GM23338 (cell line): ENCODE results near the gene FIGN. TPM values are rescaled to one million over a fixed set of nuclear protein-coding genes. Genes with fewer than 3 reads are reported as not detected.

Source experiments
- ATAC-seq: fragments of 200-7000 bp; cut with Tn5 transposase; 3 replicates; pipeline ENCODE4 v1.9.1; 2020
- DNase-seq: peaks from one replicate; pipeline ENCODE4 v3.0.0-alpha.2; 2015; ENCODE audit warnings: low spot score
- H2AFZ ChIP-seq: fragments of 200-600 bp; sonication (generic); 2 replicates; pipeline ENCODE4 v1.8.0; 2016; ENCODE audit warnings: antibody characterized with exemption, mild to moderate bottlenecking, moderate library complexity
- H3F3A ChIP-seq: fragments of 200-600 bp; sonication (generic); replicated peaks from 2 replicates; pipeline ENCODE4 v1.8.0; 2017; ENCODE audit warnings: antibody characterized with exemption, mixed run types, low read depth
- H3K27ac ChIP-seq: fragments of 200-600 bp; sonication (generic); 2 replicates; pipeline ENCODE4 v1.6.1; 2016; ENCODE audit warnings: low read depth
- H3K27me3 ChIP-seq: fragments of 200-600 bp; sonication (generic); 2 replicates; pipeline ENCODE4 v1.8.0; 2016; ENCODE audit warnings: mild to moderate bottlenecking, mixed run types, moderate library complexity; ENCODE audit not compliant: insufficient read depth
- H3K36me3 ChIP-seq: fragments of 200-600 bp; sonication (generic); 2 replicates; pipeline ENCODE4 v1.8.0; 2016; ENCODE audit warnings: mild to moderate bottlenecking; ENCODE audit not compliant: insufficient read depth
- H3K4me1 ChIP-seq: fragments of 200-600 bp; sonication (generic); 2 replicates; pipeline ENCODE4 v1.8.0; 2016; ENCODE audit warnings: mild to moderate bottlenecking, moderate library complexity; ENCODE audit not compliant: insufficient read depth
- H3K4me2 ChIP-seq: fragments of 200-600 bp; sonication (generic); 2 replicates; pipeline ENCODE4 v1.7.1; 2017; ENCODE audit warnings: mixed run types
- H3K4me3 ChIP-seq: fragments of 200-600 bp; sonication (generic); 2 replicates; pipeline ENCODE4 v1.6.1; 2016; ENCODE audit warnings: mixed run types
- H3K79me2 ChIP-seq: fragments of 200-600 bp; sonication (generic); replicated peaks from 2 replicates; pipeline ENCODE4 v1.8.0; 2017; ENCODE audit warnings: mild to moderate bottlenecking; ENCODE audit not compliant: insufficient read depth
- H3K9me2 ChIP-seq: fragments of 200-600 bp; sonication (generic); 2 replicates; pipeline ENCODE4 v1.8.0; 2017; ENCODE audit not compliant: insufficient read depth
- H4K20me1 ChIP-seq: fragments of 200-600 bp; sonication (generic); replicated peaks from 2 replicates; pipeline ENCODE4 v1.8.0; 2017; ENCODE audit warnings: mild to moderate bottlenecking; ENCODE audit not compliant: insufficient read depth
- H3K27ac Mint-ChIP-seq: 2 replicates; pipeline ENCODE4 v1.8.0; 2020; ENCODE audit warnings: inconsistent platforms, mild to moderate bottlenecking, moderate library complexity, mixed read lengths
- H3K27me3 Mint-ChIP-seq: 3 replicates; pipeline ENCODE4 v1.8.0; 2022; ENCODE audit warnings: low read depth, mild to moderate bottlenecking, moderate library complexity, mixed read lengths, inconsistent platforms; ENCODE audit not compliant: insufficient read depth, poor library complexity
- H3K36me3 Mint-ChIP-seq: 3 replicates; pipeline ENCODE4 v1.8.0; 2021; ENCODE audit warnings: low read depth, mild to moderate bottlenecking, inconsistent platforms, moderate library complexity, mixed read lengths
- H3K4me1 Mint-ChIP-seq: 3 replicates; pipeline ENCODE4 v1.8.0; 2020; ENCODE audit warnings: mild to moderate bottlenecking, inconsistent platforms, mixed read lengths
- H3K4me3 Mint-ChIP-seq: 3 replicates; pipeline ENCODE4 v1.8.0; 2021; ENCODE audit warnings: moderate library complexity, mild to moderate bottlenecking, inconsistent platforms, mixed read lengths
- H3K9me3 Mint-ChIP-seq: 3 replicates; pipeline ENCODE4 v1.8.0; 2020; ENCODE audit warnings: moderate library complexity, mild to moderate bottlenecking, inconsistent platforms, mixed read lengths
- CREB1 ChIP-seq: fragments of 250-450 bp; sonication (Bioruptor Pico); IDR thresholded peaks from 2 replicates; pipeline ENCODE4 v1.5.0; 2020; ENCODE audit warnings: low read depth, mild to moderate bottlenecking, moderate library complexity
- EZH2 ChIP-seq: fragments of 200-600 bp; sonication (generic); IDR thresholded peaks from one replicate; pipeline ENCODE4 v1.8.0; 2017; ENCODE audit warnings: antibody characterized with exemption, mild to moderate bottlenecking, low read depth; ENCODE audit not compliant: unreplicated experiment
- EZH2phosphoT487 ChIP-seq: fragments of 200-600 bp; sonication (generic); IDR thresholded peaks from one replicate; pipeline ENCODE4 v1.8.1; 2018; ENCODE audit warnings: antibody characterized with exemption; ENCODE audit not compliant: unreplicated experiment
- JUNB ChIP-seq: IDR thresholded peaks from one replicate; pipeline ENCODE4 v1.6.1; 2016; ENCODE audit warnings: antibody characterized with exemption; ENCODE audit not compliant: unreplicated experiment
- POLR2AphosphoS5 ChIP-seq: IDR thresholded peaks from 2 replicates; pipeline ENCODE4 v1.6.1; 2016; ENCODE audit warnings: antibody characterized with exemption, low read depth
- REST ChIP-seq: IDR thresholded peaks from one replicate; pipeline ENCODE4 v1.6.1; 2018; ENCODE audit warnings: antibody characterized with exemption; ENCODE audit not compliant: unreplicated experiment
- STAT1 ChIP-seq: IDR thresholded peaks from one replicate; pipeline ENCODE4 v1.6.1; 2016; ENCODE audit warnings: antibody characterized with exemption; ENCODE audit not compliant: unreplicated experiment
- ZNF114 ChIP-seq: fragments of 250-450 bp; sonication (Bioruptor Pico); IDR thresholded peaks from 2 replicates; pipeline ENCODE4 v1.5.0; 2020; ENCODE audit warnings: mild to moderate bottlenecking, moderate library complexity
- ZNF331 ChIP-seq: fragments of 250-450 bp; sonication (Bioruptor Pico); IDR thresholded peaks from 2 replicates; pipeline ENCODE4 v1.5.0; 2020; ENCODE audit warnings: low read depth, mild to moderate bottlenecking, moderate library complexity
- polyA plus RNA-seq: library from polyadenylated mRNA; unstranded; fragments of >200 nt; fragmentation: Nextera tagmentation; extraction: Ambion mirVana; gene quantifications from 2 replicates; pipeline ENCODE4 v1.2.1, GENCODE V29; 2016
- total RNA-seq: library from RNA; depleted of rRNA; stranded (reverse); fragments of >200 nt; shearing (Covaris generic); gene quantifications from 2 replicates; pipeline ENCODE4 v1.2.3, GENCODE V29; 2014
- TF ChIP-seq, protein P1 (sequence below): fragments of 250-450 bp; sonication (Bioruptor Pico); IDR thresholded peaks from 2 replicates; pipeline ENCODE4 v1.5.0; 2020; ENCODE audit warnings: mild to moderate bottlenecking, moderate library complexity
- TF ChIP-seq, protein P2 (sequence below): IDR thresholded peaks from 2 replicates; pipeline ENCODE4 v1.6.1; 2016; ENCODE audit warnings: antibody characterized with exemption
- TF ChIP-seq, protein P3 (sequence below), 2 experiments: fragments of 200-600 bp in 1 of 2; sonication (generic) in 1 of 2; conservative IDR thresholded peaks; 2 replicates each; pipeline versions ENCODE4 v1.5.1 to v1.6.1; 2016 to 2017; ENCODE audit warnings: antibody characterized with exemption in 2 of 2, low read depth in 2 of 2, mild to moderate bottlenecking in 2 of 2, moderate library complexity in 1 of 2

FIGN gene
- total and polyA plus RNA-seq, 2 experiments from 2014 or later = 17.2 to 23.6 TPM

DNA sequence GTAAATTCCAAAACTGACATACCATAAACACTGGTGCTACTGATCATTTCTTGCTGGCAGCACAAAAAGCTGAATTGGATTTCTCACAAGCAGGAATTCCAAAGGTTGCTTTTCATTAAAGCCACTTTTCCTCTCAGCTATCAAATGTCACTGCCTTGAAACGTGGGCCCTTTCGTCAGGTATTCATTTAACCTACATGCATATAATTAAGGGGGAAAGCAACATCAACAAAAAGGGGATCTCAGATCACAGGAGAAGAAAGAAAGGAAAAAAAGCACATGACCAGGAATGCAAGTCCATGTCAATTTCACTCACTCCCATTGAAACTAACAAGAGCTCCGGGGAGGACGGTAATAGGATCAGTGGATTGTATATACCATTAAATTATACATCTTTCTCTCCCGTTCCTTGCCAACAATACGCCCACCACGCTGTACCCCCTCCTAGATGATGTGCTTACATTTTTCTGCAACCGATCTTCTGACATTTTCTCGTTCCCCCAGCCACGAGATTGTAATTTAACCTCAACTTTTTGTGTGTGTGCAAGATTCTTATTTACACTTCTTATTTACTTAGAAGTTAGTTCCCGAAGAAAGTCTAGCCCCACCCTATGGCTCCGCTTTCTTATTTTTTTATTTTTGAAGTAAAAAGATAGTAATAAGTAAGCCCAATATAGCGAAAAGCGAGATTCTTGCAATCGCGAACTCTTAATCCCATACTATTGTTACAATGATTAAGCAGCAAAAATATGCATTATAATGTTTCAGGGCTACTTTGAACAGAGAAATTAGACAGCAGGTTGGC is 725 bp downstream of the FIGN start:
- H4K20me1 ChIP-seq = no peaks in the 10 kb centered on the region
- H3K27me3 ChIP-seq = no peaks in the 10 kb centered on the region
- no peak for ATAC-seq
- peak overlapping the region; percentile 91 for H3K4me3 Mint-ChIP-seq
- peaks cover 5% of the 10 kb centered on the region for H3K27me3 Mint-ChIP-seq
- peak overlapping the region; percentile 76 for H3K27ac Mint-ChIP-seq
- H3F3A ChIP-seq = no peaks in the 10 kb centered on the region
- peak overlapping the region; percentile 88 for H3K4me2 ChIP-seq
- no peaks in the 10 kb centered on the region for H3K36me3 ChIP-seq
- no peaks in the 10 kb centered on the region for H3K36me3 Mint-ChIP-seq
- H3K79me2 ChIP-seq = peaks cover 54% of the 10 kb centered on the region
- no peaks in the 10 kb centered on the region for H3K9me2 ChIP-seq
- no peak overlapping the region for H2AFZ ChIP-seq
- H3K4me3 ChIP-seq = peak overlapping the region; percentile 80
- peak; percentile 59 for DNase-seq
- peaks cover 47% of the 10 kb centered on the region for H3K4me1 Mint-ChIP-seq
- no peaks in the 10 kb centered on the region for H3K9me3 Mint-ChIP-seq
- H3K4me1 ChIP-seq = peaks cover 43% of the 10 kb centered on the region
- peak overlapping the region; percentile 86 for H3K27ac ChIP-seq
- TF ChIP-seq STAT1 (no peak), EZH2phosphoT487 (no peak), EZH2 (no peak), JUNB (no peak), ZNF331 (CRISPR knock-in tag) (no peak), REST (no peak), ZNF114 (CRISPR knock-in tag) (no peak), POLR2AphosphoS5 (no peak), CREB1 (no peak)
- TF ChIP-seq, protein P1, sequence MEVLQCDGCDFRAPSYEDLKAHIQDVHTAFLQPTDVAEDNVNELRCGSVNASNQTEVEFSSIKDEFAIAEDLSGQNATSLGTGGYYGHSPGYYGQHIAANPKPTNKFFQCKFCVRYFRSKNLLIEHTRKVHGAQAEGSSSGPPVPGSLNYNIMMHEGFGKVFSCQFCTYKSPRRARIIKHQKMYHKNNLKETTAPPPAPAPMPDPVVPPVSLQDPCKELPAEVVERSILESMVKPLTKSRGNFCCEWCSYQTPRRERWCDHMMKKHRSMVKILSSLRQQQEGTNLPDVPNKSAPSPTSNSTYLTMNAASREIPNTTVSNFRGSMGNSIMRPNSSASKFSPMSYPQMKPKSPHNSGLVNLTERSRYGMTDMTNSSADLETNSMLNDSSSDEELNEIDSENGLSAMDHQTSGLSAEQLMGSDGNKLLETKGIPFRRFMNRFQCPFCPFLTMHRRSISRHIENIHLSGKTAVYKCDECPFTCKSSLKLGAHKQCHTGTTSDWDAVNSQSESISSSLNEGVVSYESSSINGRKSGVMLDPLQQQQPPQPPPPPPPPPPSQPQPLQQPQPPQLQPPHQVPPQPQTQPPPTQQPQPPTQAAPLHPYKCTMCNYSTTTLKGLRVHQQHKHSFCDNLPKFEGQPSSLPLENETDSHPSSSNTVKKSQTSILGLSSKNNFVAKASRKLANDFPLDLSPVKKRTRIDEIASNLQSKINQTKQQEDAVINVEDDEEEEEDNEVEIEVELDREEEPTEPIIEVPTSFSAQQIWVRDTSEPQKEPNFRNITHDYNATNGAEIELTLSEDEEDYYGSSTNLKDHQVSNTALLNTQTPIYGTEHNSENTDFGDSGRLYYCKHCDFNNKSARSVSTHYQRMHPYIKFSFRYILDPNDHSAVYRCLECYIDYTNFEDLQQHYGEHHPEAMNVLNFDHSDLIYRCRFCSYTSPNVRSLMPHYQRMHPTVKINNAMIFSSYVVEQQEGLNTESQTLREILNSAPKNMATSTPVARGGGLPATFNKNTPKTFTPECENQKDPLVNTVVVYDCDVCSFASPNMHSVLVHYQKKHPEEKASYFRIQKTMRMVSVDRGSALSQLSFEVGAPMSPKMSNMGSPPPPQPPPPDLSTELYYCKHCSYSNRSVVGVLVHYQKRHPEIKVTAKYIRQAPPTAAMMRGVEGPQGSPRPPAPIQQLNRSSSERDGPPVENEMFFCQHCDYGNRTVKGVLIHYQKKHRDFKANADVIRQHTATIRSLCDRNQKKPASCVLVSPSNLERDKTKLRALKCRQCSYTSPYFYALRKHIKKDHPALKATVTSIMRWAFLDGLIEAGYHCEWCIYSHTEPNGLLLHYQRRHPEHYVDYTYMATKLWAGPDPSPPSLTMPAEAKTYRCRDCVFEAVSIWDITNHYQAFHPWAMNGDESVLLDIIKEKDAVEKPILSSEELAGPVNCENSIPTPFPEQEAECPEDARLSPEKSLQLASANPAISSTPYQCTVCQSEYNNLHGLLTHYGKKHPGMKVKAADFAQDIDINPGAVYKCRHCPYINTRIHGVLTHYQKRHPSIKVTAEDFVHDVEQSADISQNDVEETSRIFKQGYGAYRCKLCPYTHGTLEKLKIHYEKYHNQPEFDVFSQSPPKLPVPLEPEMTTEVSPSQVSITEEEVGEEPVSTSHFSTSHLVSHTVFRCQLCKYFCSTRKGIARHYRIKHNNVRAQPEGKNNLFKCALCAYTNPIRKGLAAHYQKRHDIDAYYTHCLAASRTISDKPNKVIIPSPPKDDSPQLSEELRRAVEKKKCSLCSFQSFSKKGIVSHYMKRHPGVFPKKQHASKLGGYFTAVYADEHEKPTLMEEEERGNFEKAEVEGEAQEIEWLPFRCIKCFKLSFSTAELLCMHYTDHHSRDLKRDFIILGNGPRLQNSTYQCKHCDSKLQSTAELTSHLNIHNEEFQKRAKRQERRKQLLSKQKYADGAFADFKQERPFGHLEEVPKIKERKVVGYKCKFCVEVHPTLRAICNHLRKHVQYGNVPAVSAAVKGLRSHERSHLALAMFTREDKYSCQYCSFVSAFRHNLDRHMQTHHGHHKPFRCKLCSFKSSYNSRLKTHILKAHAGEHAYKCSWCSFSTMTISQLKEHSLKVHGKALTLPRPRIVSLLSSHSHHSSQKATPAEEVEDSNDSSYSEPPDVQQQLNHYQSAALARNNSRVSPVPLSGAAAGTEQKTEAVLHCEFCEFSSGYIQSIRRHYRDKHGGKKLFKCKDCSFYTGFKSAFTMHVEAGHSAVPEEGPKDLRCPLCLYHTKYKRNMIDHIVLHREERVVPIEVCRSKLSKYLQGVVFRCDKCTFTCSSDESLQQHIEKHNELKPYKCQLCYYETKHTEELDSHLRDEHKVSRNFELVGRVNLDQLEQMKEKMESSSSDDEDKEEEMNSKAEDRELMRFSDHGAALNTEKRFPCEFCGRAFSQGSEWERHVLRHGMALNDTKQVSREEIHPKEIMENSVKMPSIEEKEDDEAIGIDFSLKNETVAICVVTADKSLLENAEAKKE = no peak
- TF ChIP-seq, protein P2, sequence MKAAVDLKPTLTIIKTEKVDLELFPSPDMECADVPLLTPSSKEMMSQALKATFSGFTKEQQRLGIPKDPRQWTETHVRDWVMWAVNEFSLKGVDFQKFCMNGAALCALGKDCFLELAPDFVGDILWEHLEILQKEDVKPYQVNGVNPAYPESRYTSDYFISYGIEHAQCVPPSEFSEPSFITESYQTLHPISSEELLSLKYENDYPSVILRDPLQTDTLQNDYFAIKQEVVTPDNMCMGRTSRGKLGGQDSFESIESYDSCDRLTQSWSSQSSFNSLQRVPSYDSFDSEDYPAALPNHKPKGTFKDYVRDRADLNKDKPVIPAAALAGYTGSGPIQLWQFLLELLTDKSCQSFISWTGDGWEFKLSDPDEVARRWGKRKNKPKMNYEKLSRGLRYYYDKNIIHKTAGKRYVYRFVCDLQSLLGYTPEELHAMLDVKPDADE = no peak
- TF ChIP-seq, protein P3, sequence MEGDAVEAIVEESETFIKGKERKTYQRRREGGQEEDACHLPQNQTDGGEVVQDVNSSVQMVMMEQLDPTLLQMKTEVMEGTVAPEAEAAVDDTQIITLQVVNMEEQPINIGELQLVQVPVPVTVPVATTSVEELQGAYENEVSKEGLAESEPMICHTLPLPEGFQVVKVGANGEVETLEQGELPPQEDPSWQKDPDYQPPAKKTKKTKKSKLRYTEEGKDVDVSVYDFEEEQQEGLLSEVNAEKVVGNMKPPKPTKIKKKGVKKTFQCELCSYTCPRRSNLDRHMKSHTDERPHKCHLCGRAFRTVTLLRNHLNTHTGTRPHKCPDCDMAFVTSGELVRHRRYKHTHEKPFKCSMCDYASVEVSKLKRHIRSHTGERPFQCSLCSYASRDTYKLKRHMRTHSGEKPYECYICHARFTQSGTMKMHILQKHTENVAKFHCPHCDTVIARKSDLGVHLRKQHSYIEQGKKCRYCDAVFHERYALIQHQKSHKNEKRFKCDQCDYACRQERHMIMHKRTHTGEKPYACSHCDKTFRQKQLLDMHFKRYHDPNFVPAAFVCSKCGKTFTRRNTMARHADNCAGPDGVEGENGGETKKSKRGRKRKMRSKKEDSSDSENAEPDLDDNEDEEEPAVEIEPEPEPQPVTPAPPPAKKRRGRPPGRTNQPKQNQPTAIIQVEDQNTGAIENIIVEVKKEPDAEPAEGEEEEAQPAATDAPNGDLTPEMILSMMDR (conservative IDR thresholded peaks at IDR 0.05; ENCODE audit: low read depth in 2 of 2) = no peak
